GM19468 (cell line): ENCODE results near the gene NHERF1.

Experiments
- ATAC-seq: cut with Tn5 transposase; IDR thresholded peaks from one replicate; pipeline ENCODE4 v1.9.1; 2021; ENCODE audit warnings: mild to moderate bottlenecking, moderate library complexity, moderate number of reproducible peaks; ENCODE audit not compliant: unreplicated experiment; ENCODE audit errors: extremely low read depth

NHERF1 gene

GRCh38 chr17:74779948-74780400 is 31.5 kb downstream of the NHERF1 start:
- ATAC-seq: no peak

GRCh38 chr17:74780443-74781238 is 32.2 kb downstream of the NHERF1 start:
- ATAC-seq: no peak

- ATAC-seq: no peak
Observed at GRCh38 chr17:74782571-74782970, 34.1 kb downstream of the NHERF1 start.

- no peak for ATAC-seq
Observed at GRCh38 chr17:74784125-74784810, 35.8 kb downstream of the NHERF1 start.

- no peak for ATAC-seq
Observed at GRCh38 chr17:74785096-74785980, 36.9 kb downstream of the NHERF1 start.

- ATAC-seq: no peak
Observed at GRCh38 chr17:74785981-74786360, 37.5 kb downstream of the NHERF1 start.

GRCh38 chr17:74786431-74787055 is 38.1 kb downstream of the NHERF1 start:
- ATAC-seq: no peak

GRCh38 chr17:74790161-74791058 is 42.0 kb downstream of the NHERF1 start:
- ATAC-seq: no peak

- ATAC-seq: no peak
Observed at GRCh38 chr17:74792586-74793105, 44.2 kb downstream of the NHERF1 start.

GRCh38 chr17:74795327-74796020 is 47.0 kb downstream of the NHERF1 start:
- ATAC-seq: no peak

GRCh38 chr17:74796211-74796610 is 47.8 kb downstream of the NHERF1 start:
- ATAC-seq: no peak

- no peak for ATAC-seq
Observed at GRCh38 chr17:74796866-74797265, 48.4 kb downstream of the NHERF1 start.

GRCh38 chr17:74797824-74798223 is 49.4 kb downstream of the NHERF1 start:
- no peak for ATAC-seq

GRCh38 chr17:74798239-74798707 is 49.8 kb downstream of the NHERF1 start:
- no peak for ATAC-seq

GRCh38 chr17:74799097-74799496 is 50.7 kb downstream of the NHERF1 start:
- no peak for ATAC-seq

- no peak for ATAC-seq
Observed at GRCh38 chr17:74800531-74800930, 52.1 kb downstream of the NHERF1 start.

GRCh38 chr17:74801896-74802295 is 53.5 kb downstream of the NHERF1 start:
- ATAC-seq: no peak

- ATAC-seq: no peak
Observed at GRCh38 chr17:74803388-74803930, 55.0 kb downstream of the NHERF1 start.
